ENCODE results near the gene CTSV.

Gene CTSV

GRCh38 chr9:97067490-97067889 lies 28.5 kb upstream of the CTSV start:
- no peak for ATAC-seq

GRCh38 chr9:97064176-97064575 lies 25.2 kb upstream of the CTSV start:
- no peak for ATAC-seq
- no peak for TF ChIP-seq ISL1 (CRISPR knock-in tag; IDR thresholded peaks at IDR 0.05)
- no peak for TF ChIP-seq ARNTL (CRISPR knock-in tag; IDR thresholded peaks at IDR 0.05; ENCODE audit: borderline replicate concordance, low read depth)
- TF ChIP-seq OSR1 (CRISPR knock-in tag; IDR thresholded peaks at IDR 0.05) = no peak
- no peak for TF ChIP-seq SNAI2 (CRISPR knock-in tag; IDR thresholded peaks at IDR 0.05)
- TF ChIP-seq ESRRG (CRISPR knock-in tag; IDR thresholded peaks at IDR 0.05) = no peak
- no peak for TF ChIP-seq RARB (CRISPR knock-in tag; IDR thresholded peaks at IDR 0.05)
- TF ChIP-seq BACH2 (CRISPR knock-in tag; IDR thresholded peaks at IDR 0.05; ENCODE audit: borderline replicate concordance) = no peak
- no peak for TF ChIP-seq TCF4 (CRISPR knock-in tag; IDR thresholded peaks at IDR 0.05; ENCODE audit: borderline replicate concordance)
- TF ChIP-seq PPARA (CRISPR knock-in tag; IDR thresholded peaks at IDR 0.05; ENCODE audit: borderline replicate concordance) = no peak
- no peak for TF ChIP-seq CSRNP3 (CRISPR knock-in tag; IDR thresholded peaks at IDR 0.05)
- TF ChIP-seq GLIS3 (CRISPR knock-in tag; IDR thresholded peaks at IDR 0.05) = no peak
- TF ChIP-seq ZFP3 (CRISPR knock-in tag; IDR thresholded peaks at IDR 0.05) = no peak
- no peak for TF ChIP-seq POU6F1 (CRISPR knock-in tag; IDR thresholded peaks at IDR 0.05; ENCODE audit: borderline replicate concordance, low read depth)

More at GRCh38 chr9:97067490-97067889, 28.5 kb upstream of the CTSV start:
- TF ChIP-seq CSDC2 (CRISPR knock-in tag; IDR thresholded peaks at IDR 0.05) (no peak), ARNTL (CRISPR knock-in tag; IDR thresholded peaks at IDR 0.05; ENCODE audit: borderline replicate concordance, low read depth) (no peak), ZNF8 (CRISPR knock-in tag; IDR thresholded peaks at IDR 0.05) (no peak), SNAI2 (CRISPR knock-in tag; IDR thresholded peaks at IDR 0.05) (no peak), GLIS3 (CRISPR knock-in tag; IDR thresholded peaks at IDR 0.05) (no peak), ZC3H10 (CRISPR knock-in tag; IDR thresholded peaks at IDR 0.05) (no peak), ESRRG (CRISPR knock-in tag; IDR thresholded peaks at IDR 0.05) (no peak), POU6F1 (CRISPR knock-in tag; IDR thresholded peaks at IDR 0.05; ENCODE audit: borderline replicate concordance, low read depth) (no peak), ZNF565 (CRISPR knock-in tag; conservative IDR thresholded peaks at IDR 0.05; ENCODE audit: low read depth) (no peak), TSHZ2 (CRISPR knock-in tag; IDR thresholded peaks at IDR 0.05) (no peak), ZFP30 (CRISPR knock-in tag; IDR thresholded peaks at IDR 0.05) (no peak), CREB5 (CRISPR knock-in tag; IDR thresholded peaks at IDR 0.05; ENCODE audit: low read depth) (no peak), ISL1 (CRISPR knock-in tag; IDR thresholded peaks at IDR 0.05) (no peak), ZNF70 (CRISPR knock-in tag; IDR thresholded peaks at IDR 0.05) (no peak), BACH2 (CRISPR knock-in tag; IDR thresholded peaks at IDR 0.05; ENCODE audit: borderline replicate concordance) (no peak), TOX (CRISPR knock-in tag; IDR thresholded peaks at IDR 0.05; ENCODE audit: borderline replicate concordance) (no peak), PATZ1 (CRISPR knock-in tag; IDR thresholded peaks at IDR 0.05; ENCODE audit: borderline replicate concordance) (no peak)

All from SK-N-SH treated with all-trans-retinoic acid at 6 μM for 48 hours (cell line).